Left colon (tissue), 2 donors: ENCODE measurements around the gene CRBN. TPM values are rescaled to one million over a fixed set of nuclear protein-coding genes. Genes with fewer than 3 reads are reported as not detected.

ENCODE experiments used
- ATAC-seq: fragments of 200-7000 bp; cut with Tn5 transposase; one replicate; pipeline ENCODE4 v1.9.1; 2020; ENCODE audit warnings: mild to moderate bottlenecking, moderate library complexity
- DNase-seq, 2 donors: peaks; one replicate each; pipeline ENCODE4 v3.0.0-alpha.2; 2020
- intact Hi-C, 2 donors: fragments of 100-400 bp; cut with DNase I in 1 of 2; cut with micrococcal nuclease in 1 of 2; formaldehyde crosslinking; loops; one replicate each; pipeline versions ENCODE4 v1.11.2 to v1.14.0; 2022; cut with DNase I, micrococcal nuclease
- long read RNA-seq: library from polyadenylated mRNA; unstranded; transcript quantifications from one replicate; pipeline ENCODE4 v2.0.0, GENCODE V29; 2021
- total RNA-seq, 2 donors: library from RNA; stranded (reverse); fragmentation: NEBNext Ultra II Directional; extraction: Animal tissue kit (Norgen Biotek cat#: 25700); gene quantifications; one replicate each; pipeline ENCODE4 v1.2.1, GENCODE V29; 2021
- donor health status: DM: no; HTN: no; CAD: no.
- donor health status: DM: yes; HTN: yes; CAD: no.

The CRBN gene
- 10 to 100 TPM; 36.4 to 50.7 TPM for total RNA-seq
- long read RNA-seq, transcript CRBN-201 (11 exons, 2,206 nt), result major isoform, 52 of 63 reads
- long read RNA-seq, partial matches to known transcripts, result 3 of 63 reads
- long read RNA-seq, other reads (novel, unspliced or antisense), result 7 of 63 reads

- DNase-seq (peak; percentile 86 to 91), ATAC-seq (peak; percentile 98)
- intact Hi-C loops, result loop anchor here in 1 of 2 donors (10.0 kb wide), 1 partner anchor 55 kb away; the partner anchor contains the start of gene TRNT1
Measured at GRCh38 chr3:3179407-3180094, at the start of gene CRBN. Gene CRBN, minus strand, starts transcription at chr3:3179691. Its CDS starts 4 bp downstream, at chr3:3179687.

GRCh38 chr3:3227640-3228039 lies 48.1 kb upstream of the CRBN start:
- intact Hi-C loops, result no loop called here
- DNase-seq (no peak), ATAC-seq (no peak)

- DNase-seq, result no peak
- no peak for ATAC-seq
- intact Hi-C loops, result no loop called here
Measured at GRCh38 chr3:3221528-3221927, 42.0 kb upstream of the CRBN start.

GRCh38 chr3:3216401-3216800 lies 36.9 kb upstream of the CRBN start:
- intact Hi-C loops, result no loop called here
- no peak for DNase-seq
- ATAC-seq, result no peak

GRCh38 chr3:3212781-3213440 lies 33.4 kb upstream of the CRBN start:
- ATAC-seq, result no peak
- no peak for DNase-seq
- intact Hi-C loops, result no loop called here

- intact Hi-C loops, result loop anchor here in 1 of 2 donors (5.0 kb wide), 1 partner anchor 1068 kb away; no protein-coding TSS in a partner anchor
- no peak for ATAC-seq
Measured at GRCh38 chr3:3209714-3210113, 30.2 kb upstream of the CRBN start.

GRCh38 chr3:3209057-3209456 lies 29.6 kb upstream of the CRBN start:
- intact Hi-C loops, result loop anchor here in 1 of 2 donors (5.0 kb wide), 1 partner anchor 1068 kb away; no protein-coding TSS in a partner anchor
- no peak for ATAC-seq
- DNase-seq, result no peak

More at GRCh38 chr3:3209714-3210113, 30.2 kb upstream of the CRBN start:
- no peak for DNase-seq

- intact Hi-C loops, result loop anchor here in 1 of 2 donors (5.0 kb wide), 1 partner anchor 1086 kb away; no protein-coding TSS in a partner anchor
- no peak for DNase-seq
- no peak for ATAC-seq
Measured at GRCh38 chr3:3201611-3202010, 22.1 kb upstream of the CRBN start.

GRCh38 chr3:3200632-3201212 lies 21.2 kb upstream of the CRBN start:
- peak in 1 of 2 donors; percentile 9 for DNase-seq

GRCh38 chr3:3199306-3199705 lies 19.8 kb upstream of the CRBN start:
- intact Hi-C loops, result no loop called here
- no peak for ATAC-seq
- no peak for DNase-seq

More at GRCh38 chr3:3200632-3201212, 21.2 kb upstream of the CRBN start:
- intact Hi-C loops, result loop anchor here in 1 of 2 donors (5.0 kb wide), 1 partner anchor 1087 kb away; no protein-coding TSS in a partner anchor
- ATAC-seq, result peak; percentile 73

- DNase-seq (peak in 1 of 2 donors; percentile 17), ATAC-seq (no peak)
- intact Hi-C loops, result no loop called here
Measured at GRCh38 chr3:3196148-3196861, 16.8 kb upstream of the CRBN start.

- intact Hi-C loops, result no loop called here
- no peak for DNase-seq
- ATAC-seq, result no peak
Measured at GRCh38 chr3:3194861-3195260, 15.4 kb upstream of the CRBN start.

- intact Hi-C loops, result no loop called here
- no peak for DNase-seq
- ATAC-seq, result no peak
Measured at GRCh38 chr3:3192286-3192675, 12.8 kb upstream of the CRBN start.

- intact Hi-C loops, result no loop called here
- ATAC-seq (peak; percentile 72), DNase-seq (no peak)
Measured at GRCh38 chr3:3191675-3192285, 12.3 kb upstream of the CRBN start.

GRCh38 chr3:3189961-3190360 lies 10.5 kb upstream of the CRBN start:
- intact Hi-C loops, result no loop called here
- ATAC-seq (no peak), DNase-seq (no peak)

GRCh38 chr3:3189102-3189727 lies 9.7 kb upstream of the CRBN start:
- intact Hi-C loops, result no loop called here
- no peak for ATAC-seq
- DNase-seq, result no peak

- ATAC-seq (no peak), DNase-seq (no peak)
- intact Hi-C loops, result no loop called here
Measured at GRCh38 chr3:3184876-3185275, 5.4 kb upstream of the CRBN start.

GRCh38 chr3:3180456-3180855 lies 965 bp upstream of the CRBN start:
- ATAC-seq (no peak), DNase-seq (no peak)
- intact Hi-C loops, result no loop called here
